MM.1S (cell line): ENCODE measurements around the gene DSC1.

Experiments
- DNase-seq: peaks from one replicate; pipeline ENCODE4 v3.0.0-alpha.2; 2015
- H2AFZ ChIP-seq: fragments of 300-600 bp; sonication (generic); 2 replicates; pipeline ENCODE4 v1.6.0; 2016; ENCODE audit warnings: antibody characterized with exemption, low read length
- H3F3A ChIP-seq: fragments of 300-600 bp; sonication (generic); 2 replicates; pipeline ENCODE4 v1.6.1; 2016; ENCODE audit warnings: mild to moderate bottlenecking, antibody characterized with exemption, low read length, moderate library complexity, mixed read lengths; ENCODE audit not compliant: insufficient read depth
- H3K27ac ChIP-seq: fragments of 300-600 bp; sonication (generic); 2 replicates; pipeline ENCODE4 v1.5.1; 2016; ENCODE audit warnings: mild to moderate bottlenecking, low read length
- H3K27me3 ChIP-seq: fragments of 300-600 bp; sonication (generic); replicated peaks from 2 replicates; pipeline ENCODE4 v1.6.0; 2016; ENCODE audit warnings: low read length; ENCODE audit not compliant: insufficient read depth
- H3K36me3 ChIP-seq: fragments of 300-600 bp; sonication (generic); replicated peaks from 2 replicates; pipeline ENCODE4 v1.6.1; 2016; ENCODE audit warnings: mild to moderate bottlenecking, low read length, mixed read lengths; ENCODE audit not compliant: insufficient read depth
- H3K4me1 ChIP-seq: fragments of 300-600 bp; sonication (generic); 2 replicates; pipeline ENCODE4 v1.6.1; 2016; ENCODE audit warnings: low read length, mixed read lengths
- H3K4me2 ChIP-seq: fragments of 300-600 bp; sonication (generic); 2 replicates; pipeline ENCODE4 v1.6.0; 2016; ENCODE audit warnings: low read depth, low read length
- H3K4me3 ChIP-seq: fragments of 300-600 bp; sonication (generic); 2 replicates; pipeline ENCODE4 v1.5.1; 2016; ENCODE audit warnings: low read length, mixed read lengths
- H3K79me2 ChIP-seq: fragments of 300-600 bp; sonication (generic); 2 replicates; pipeline ENCODE4 v1.6.1; 2016; ENCODE audit warnings: mixed run types, low read length, mixed read lengths
- H3K9ac ChIP-seq: fragments of 300-600 bp; sonication (generic); 2 replicates; pipeline ENCODE4 v1.6.1; 2016; ENCODE audit warnings: low read length, mixed read lengths
- H3K9me2 ChIP-seq: fragments of 300-600 bp; sonication (generic); replicated peaks from 2 replicates; pipeline ENCODE4 v1.6.1; 2016; ENCODE audit warnings: mild to moderate bottlenecking, low read length, mixed read lengths; ENCODE audit not compliant: insufficient read depth
- H3K9me3 ChIP-seq: fragments of 300-600 bp; sonication (generic); replicated peaks from 2 replicates; pipeline ENCODE4 v1.6.1; 2016; ENCODE audit warnings: mild to moderate bottlenecking, low read length, mixed read lengths; ENCODE audit not compliant: insufficient read depth
- H4K20me1 ChIP-seq: fragments of 300-600 bp; sonication (generic); 2 replicates; pipeline ENCODE4 v1.6.1; 2016; ENCODE audit warnings: mild to moderate bottlenecking, low read length, moderate library complexity, mixed read lengths; ENCODE audit not compliant: insufficient read depth
- EZH2 ChIP-seq: fragments of 300-600 bp; sonication (generic); optimal IDR thresholded peaks from 2 replicates; pipeline ENCODE3; 2017; ENCODE audit warnings: low read depth, mild to moderate bottlenecking, antibody characterized with exemption, low read length, mixed read lengths
- EZH2phosphoT487 ChIP-seq: fragments of 300-600 bp; sonication (generic); IDR thresholded peaks from 2 replicates; pipeline ENCODE4 v1.6.1; 2018; ENCODE audit warnings: antibody characterized with exemption, low read length
- TF ChIP-seq, protein P1 (sequence below): fragments of 300-600 bp; sonication (generic); IDR thresholded peaks from 2 replicates; pipeline ENCODE4 v1.5.1; 2016; ENCODE audit warnings: antibody characterized with exemption, low read length, mixed read lengths

Gene DSC1

DNA sequence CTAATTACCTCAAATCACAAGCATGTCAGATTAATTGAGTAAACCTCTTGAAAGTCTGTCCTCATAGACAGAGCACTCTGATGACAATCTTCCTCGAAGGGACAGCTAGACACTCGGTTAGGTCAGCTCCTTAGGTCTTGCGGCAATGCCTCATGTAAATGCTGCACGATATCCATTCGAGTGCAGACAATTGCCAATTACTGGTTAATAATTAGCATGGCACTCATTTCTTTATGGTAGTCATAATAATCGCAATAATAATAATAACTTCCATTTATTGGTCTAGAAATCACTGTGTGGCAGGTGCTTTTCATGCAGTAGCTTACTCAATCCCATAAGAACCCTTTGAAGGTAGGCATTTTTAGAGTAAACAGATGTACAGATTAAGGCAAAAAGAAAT is 44.7 kb upstream of the DSC1 start:
- TF ChIP-seq EZH2 (no peak), EZH2phosphoT487 (no peak)
- TF ChIP-seq, protein P1, sequence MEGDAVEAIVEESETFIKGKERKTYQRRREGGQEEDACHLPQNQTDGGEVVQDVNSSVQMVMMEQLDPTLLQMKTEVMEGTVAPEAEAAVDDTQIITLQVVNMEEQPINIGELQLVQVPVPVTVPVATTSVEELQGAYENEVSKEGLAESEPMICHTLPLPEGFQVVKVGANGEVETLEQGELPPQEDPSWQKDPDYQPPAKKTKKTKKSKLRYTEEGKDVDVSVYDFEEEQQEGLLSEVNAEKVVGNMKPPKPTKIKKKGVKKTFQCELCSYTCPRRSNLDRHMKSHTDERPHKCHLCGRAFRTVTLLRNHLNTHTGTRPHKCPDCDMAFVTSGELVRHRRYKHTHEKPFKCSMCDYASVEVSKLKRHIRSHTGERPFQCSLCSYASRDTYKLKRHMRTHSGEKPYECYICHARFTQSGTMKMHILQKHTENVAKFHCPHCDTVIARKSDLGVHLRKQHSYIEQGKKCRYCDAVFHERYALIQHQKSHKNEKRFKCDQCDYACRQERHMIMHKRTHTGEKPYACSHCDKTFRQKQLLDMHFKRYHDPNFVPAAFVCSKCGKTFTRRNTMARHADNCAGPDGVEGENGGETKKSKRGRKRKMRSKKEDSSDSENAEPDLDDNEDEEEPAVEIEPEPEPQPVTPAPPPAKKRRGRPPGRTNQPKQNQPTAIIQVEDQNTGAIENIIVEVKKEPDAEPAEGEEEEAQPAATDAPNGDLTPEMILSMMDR, result no peak
- Histone ChIP-seq H3K9me2 (no peaks in the 10 kb centered on the region), H3K4me3 (no peak overlapping the region), H4K20me1 (no peaks in the 10 kb centered on the region), H3K9me3 (no peaks in the 10 kb centered on the region), H3K9ac (no peak overlapping the region), H3F3A (no peaks in the 10 kb centered on the region), H3K27ac (no peak overlapping the region), H2AFZ (no peak overlapping the region), H3K4me1 (no peaks in the 10 kb centered on the region), H3K36me3 (no peaks in the 10 kb centered on the region), H3K4me2 (no peak overlapping the region), H3K27me3 (no peaks in the 10 kb centered on the region), H3K79me2 (no peaks in the 10 kb centered on the region)
- DNase-seq, result no peak

DNA sequence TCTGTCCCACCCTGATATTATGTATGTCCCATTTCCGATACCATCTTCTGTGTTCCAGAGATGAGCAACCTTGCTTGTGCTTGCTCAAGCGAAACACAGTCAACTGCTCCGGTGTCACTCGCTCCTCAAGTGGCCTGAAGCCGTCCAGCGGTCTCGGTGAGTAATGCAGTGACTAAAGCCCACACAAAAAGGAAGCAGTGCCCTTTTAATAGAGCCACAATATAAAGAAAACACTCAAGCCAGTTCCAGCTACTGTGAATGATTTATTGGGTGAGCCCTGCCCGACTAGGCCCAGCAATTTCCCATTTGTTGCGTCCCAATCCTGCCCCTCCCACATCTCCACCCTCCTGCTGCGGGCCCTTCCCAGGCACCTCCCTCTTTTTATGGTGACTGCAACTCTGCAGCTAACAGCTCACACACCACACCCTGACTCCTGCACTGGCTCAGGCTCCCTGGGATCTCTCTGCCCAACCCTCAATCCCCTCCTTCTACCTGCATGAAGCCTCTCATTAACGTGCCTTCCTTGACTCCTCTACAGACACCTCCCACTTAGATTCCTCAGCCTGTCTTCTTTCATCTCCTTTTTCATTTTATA is 44.2 kb upstream of the DSC1 start:
- Histone ChIP-seq H3K4me3 (no peak overlapping the region), H3K9me2 (no peaks in the 10 kb centered on the region), H3K79me2 (no peaks in the 10 kb centered on the region), H3K36me3 (no peaks in the 10 kb centered on the region), H4K20me1 (no peaks in the 10 kb centered on the region), H3F3A (no peaks in the 10 kb centered on the region), H3K9me3 (no peaks in the 10 kb centered on the region), H3K9ac (no peak overlapping the region), H3K4me2 (no peak overlapping the region), H2AFZ (no peak overlapping the region), H3K27me3 (no peaks in the 10 kb centered on the region), H3K27ac (no peak overlapping the region), H3K4me1 (no peaks in the 10 kb centered on the region)
- DNase-seq, result no peak
- TF ChIP-seq, protein P1, result no peak
- TF ChIP-seq EZH2 (no peak), EZH2phosphoT487 (no peak)

DNA sequence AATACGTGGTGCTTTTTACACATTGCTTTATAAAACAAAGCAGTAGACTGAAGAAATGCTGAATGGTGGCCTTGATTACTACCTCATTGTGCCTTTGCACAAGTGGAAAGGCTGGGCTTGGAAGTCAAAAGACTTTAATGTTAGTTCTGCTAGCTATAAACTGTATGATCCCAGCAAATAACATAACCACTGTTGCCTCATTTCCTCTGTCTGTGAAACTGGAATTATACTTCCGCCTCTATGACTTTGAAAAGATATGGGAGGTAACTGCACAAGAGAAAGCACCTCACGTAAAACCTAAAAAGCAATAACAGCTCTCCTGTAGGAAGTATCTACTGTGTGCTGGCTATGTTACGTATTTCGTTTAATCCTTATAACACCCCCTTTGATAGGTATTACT is 43.4 kb upstream of the DSC1 start:
- Histone ChIP-seq H3K27me3 (no peaks in the 10 kb centered on the region), H3K4me1 (no peaks in the 10 kb centered on the region), H3K36me3 (no peaks in the 10 kb centered on the region), H3K9me3 (no peaks in the 10 kb centered on the region), H3K4me3 (no peak overlapping the region), H2AFZ (no peak overlapping the region), H3K9me2 (no peaks in the 10 kb centered on the region), H4K20me1 (no peaks in the 10 kb centered on the region), H3K9ac (no peak overlapping the region), H3K27ac (no peak overlapping the region), H3K79me2 (no peaks in the 10 kb centered on the region), H3K4me2 (no peak overlapping the region), H3F3A (no peaks in the 10 kb centered on the region)
- TF ChIP-seq, protein P1, result no peak
- TF ChIP-seq EZH2phosphoT487 (no peak), EZH2 (no peak)
- no peak for DNase-seq
